ENCODE data around the gene ZNF460.

The ZNF460 gene

DNA sequence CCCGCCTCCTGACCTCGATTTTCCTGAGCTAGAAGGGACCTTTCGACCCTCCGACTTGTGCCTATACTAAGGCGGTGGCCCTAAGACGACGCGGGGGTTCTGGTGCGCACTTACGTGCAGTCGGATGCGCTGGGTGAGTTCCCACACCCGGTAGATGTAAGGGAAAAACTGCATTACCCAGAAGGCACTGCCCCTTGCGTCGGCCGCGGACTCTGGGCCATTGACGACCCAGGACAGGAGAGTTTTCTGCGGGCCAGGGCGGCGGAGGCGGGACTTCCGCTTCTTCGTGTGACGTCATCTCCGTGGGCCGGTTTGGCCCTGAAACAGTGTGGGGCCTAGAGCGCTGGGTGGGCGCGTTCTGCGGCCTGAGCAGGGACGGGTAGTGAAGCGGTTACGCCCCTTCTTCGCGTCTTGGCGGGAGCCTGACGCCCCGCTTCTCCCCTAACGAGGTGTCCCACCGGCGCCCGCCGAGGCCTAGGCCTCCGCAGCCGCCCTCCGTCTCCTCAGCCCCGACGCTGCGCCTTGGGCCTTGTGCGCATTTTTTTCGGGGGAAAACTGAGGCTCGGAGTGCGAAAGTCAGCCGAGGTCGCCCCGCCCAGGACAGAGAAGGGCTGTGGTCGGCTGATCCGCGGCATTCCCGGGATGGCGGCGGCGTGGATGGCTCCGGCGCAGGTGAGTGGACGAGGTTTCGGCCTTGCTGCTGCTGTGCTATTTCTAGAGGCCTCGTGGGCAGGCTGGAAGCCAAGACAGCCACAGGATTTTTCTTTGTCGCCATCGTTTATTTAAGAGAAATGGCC is at the start of gene ZNF460:
ZNF460 (plus strand) TSS at position 321 of the 797 bp plus-strand sequence; CDS start at position 643, 322 bp downstream.
- TF ChIP-seq CTCF (IDR thresholded peaks at IDR 0.05; ENCODE audit: insufficient read depth, low read depth, low read length, missing control alignments) = no peak
- peak within 1 kb of the TSS; percentile 85 for H3K4me3 ChIP-seq (ENCODE audit: low read depth, low read length)
- peak; percentile 99 for DNase-seq (ENCODE audit: low read depth)

GRCh38 chr19:57231686-57232085 is 48.6 kb upstream of the ZNF460 start:
- no peak for DNase-seq (ENCODE audit: low read depth)
- TF ChIP-seq CTCF (IDR thresholded peaks at IDR 0.05; ENCODE audit: insufficient read depth, low read depth, low read length, missing control alignments) = no peak
- H3K4me3 ChIP-seq (ENCODE audit: low read depth, low read length) = no peak overlapping the region

- H3K4me3 ChIP-seq (ENCODE audit: low read depth, low read length) = no peak overlapping the region
- DNase-seq (ENCODE audit: low read depth) = no peak
- no peak for TF ChIP-seq CTCF (IDR thresholded peaks at IDR 0.05; ENCODE audit: insufficient read depth, low read depth, low read length, missing control alignments)
Measured at GRCh38 chr19:57233207-57233606, 47.1 kb upstream of the ZNF460 start.

- TF ChIP-seq CTCF (IDR thresholded peaks at IDR 0.05; ENCODE audit: insufficient read depth, low read depth, low read length, missing control alignments) = no peak
- H3K4me3 ChIP-seq (ENCODE audit: low read depth, low read length) = peak overlapping the region; percentile 79
- no peak for DNase-seq (ENCODE audit: low read depth)
Measured at GRCh38 chr19:57239982-57240310, 40.3 kb upstream of the ZNF460 start.

- DNase-seq (ENCODE audit: low read depth) = peak; percentile 97
- H3K4me3 ChIP-seq (ENCODE audit: low read depth, low read length) = peak within 1 kb of the TSS; percentile 79
- TF ChIP-seq CTCF (IDR thresholded peaks at IDR 0.05; ENCODE audit: insufficient read depth, low read depth, low read length, missing control alignments) = peak; percentile 8
Measured at GRCh38 chr19:57240311-57241090, 39.8 kb upstream of the ZNF460 start, which contains the start of gene ZNF805. Gene ZNF805, plus strand, starts transcription at chr19:57240632. Its CDS starts 260 bp downstream, at chr19:57240892.

DNA sequence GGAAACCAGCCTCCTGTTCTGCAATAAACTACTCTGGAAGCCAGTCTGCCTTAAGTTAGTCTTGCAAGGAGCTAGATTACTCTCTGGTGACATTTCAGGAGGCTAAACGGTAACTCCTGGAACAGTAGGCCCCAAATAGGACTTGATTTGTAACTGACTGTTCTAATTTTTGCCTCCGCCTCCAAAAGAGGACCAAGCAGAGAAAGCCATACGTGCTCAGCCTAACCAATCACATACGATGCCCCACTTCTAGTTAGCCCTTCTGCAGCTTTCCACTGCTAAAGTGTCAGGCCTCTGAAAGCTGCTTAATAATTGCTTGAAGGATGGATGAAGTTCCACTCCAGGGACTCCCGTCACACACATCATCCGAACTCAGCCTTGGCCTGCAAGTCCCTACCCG is 39.1 kb upstream of the ZNF460 start:
- TF ChIP-seq CTCF (IDR thresholded peaks at IDR 0.05; ENCODE audit: insufficient read depth, low read depth, low read length, missing control alignments) = no peak
- peak overlapping the region; percentile 79 for H3K4me3 ChIP-seq (ENCODE audit: low read depth, low read length)
- peak; percentile 7 for DNase-seq (ENCODE audit: low read depth)

Data from GM12865 (cell line).